Body of pancreas (tissue), 4 donors: Measurements from ENCODE around the gene SLC11A1. TPM values are rescaled to one million over a fixed set of nuclear protein-coding genes. Genes with fewer than 3 reads are reported as not detected.
A peak's percentile ranks its signal among the peaks of the same experiment; 100 is the strongest.

Source experiments
- ATAC-seq: fragments of 150-250 bp; one replicate; pipeline ENCODE4 v1.9.1; 2016
- DNase-seq, 4 donors: peaks; one replicate each; pipeline ENCODE4 v3.0.0-alpha.2; 2019
- H3K27ac ChIP-seq, 4 donors: fragments of 200-600 bp; sonication (generic); 1 replicate in 3 of 4; 2 replicates in 1 of 4; pipeline versions ENCODE4 v1.5.1 to v1.6.1; 2016 to 2019; ENCODE audit warnings: mild to moderate bottlenecking in 1 of 4, mixed read lengths in 1 of 4, moderate library complexity in 1 of 4
- H3K27me3 ChIP-seq, 2 donors: fragments of 200-600 bp; sonication (generic); one replicate each; pipeline ENCODE4 v1.6.0; 2016; ENCODE audit warnings: mild to moderate bottlenecking in 1 of 2
- H3K36me3 ChIP-seq, 2 donors: fragments of 200-600 bp; sonication (generic); replicated peaks in 1 of 2; 2 replicates each; pipeline ENCODE4 v1.5.1; 2016; ENCODE audit warnings: low read depth in 2 of 2; ENCODE audit not compliant: insufficient read depth in 1 of 2
- H3K4me1 ChIP-seq: fragments of 200-600 bp; sonication (generic); one replicate; pipeline ENCODE4 v1.6.0; 2016
- H3K4me3 ChIP-seq, 2 donors: fragments of 200-600 bp; sonication (generic); 1 replicate in 1 of 2; 2 replicates in 1 of 2; pipeline ENCODE4 v1.5.1; 2016 to 2019
- H3K9me3 ChIP-seq, 3 donors: fragments of 200-600 bp; sonication (generic); 1 replicate in 2 of 3; 2 replicates in 1 of 3; pipeline ENCODE4 v1.5.1; 2016
- CTCF ChIP-seq, 7 experiments: fragments of 450-650 bp in 4 of 7; fragments of 200-600 bp in 3 of 7; sonication (generic) in 3 of 7; IDR thresholded peaks; one replicate each; pipeline ENCODE4 v1.5.1; 2016 to 2019; ENCODE audit warnings: antibody characterized with exemption in 7 of 7
- POLR2A ChIP-seq, 3 donors: fragments of 450-650 bp; IDR thresholded peaks; one replicate each; pipeline ENCODE4 v1.6.1; 2016; ENCODE audit warnings: antibody characterized with exemption in 3 of 3, mild to moderate bottlenecking in 2 of 3
- WGBS, 2 donors: methylation state at CpG; one replicate each; pipeline ENCODE4 v1.1.5; 2017; 5-methylcytosine and 5-hydroxymethylcytosine counted together
- intact Hi-C: fragments of 100-400 bp; cut with DNase I; formaldehyde crosslinking; loops from one replicate; pipeline ENCODE4 v1.15.1; 2023
- total RNA-seq, 2 donors: library from RNA; depleted of rRNA; stranded (reverse); fragments of >200 nt; gene quantifications; one replicate each; pipeline ENCODE4 v1.1.0, GENCODE V29; 2016

SLC11A1 gene
- total RNA-seq, 2 donors from 2014 or later: 3.0 to 7.3 TPM

DNA sequence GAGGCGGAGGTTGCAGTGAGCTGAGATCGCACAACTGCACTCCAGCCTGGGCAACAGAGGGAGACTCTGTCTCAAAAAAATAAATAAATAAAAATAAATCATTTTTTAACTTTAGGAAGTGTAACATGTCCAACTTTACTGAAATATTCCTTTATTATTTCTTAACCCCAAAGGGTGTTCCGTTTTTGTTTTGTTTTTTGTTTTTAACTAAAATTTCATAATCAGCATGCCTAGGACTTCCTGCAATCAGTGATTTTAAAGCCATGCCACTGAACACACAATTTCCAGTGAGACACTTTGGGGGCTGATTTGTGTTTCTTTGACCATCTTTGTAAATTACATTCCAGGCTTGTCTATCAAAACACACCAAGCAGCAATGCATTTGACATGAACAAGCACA, 18.3 kb upstream of the SLC11A1 start:
- Histone ChIP-seq H3K27ac (peak overlapping the region in 1 of 4 donors; percentile 45), H3K27me3 (no peaks in the 10 kb centered on the region), H3K4me1 (peaks cover 15% of the 10 kb centered on the region), H3K4me3 (no peak overlapping the region), H3K9me3 (no peaks in the 10 kb centered on the region), H3K36me3 (no peaks in the 10 kb centered on the region)
- ATAC-seq (no peak), DNase-seq (no peak)
- 73 to 78% methylated on average over 3 of the region's 3 CpGs for WGBS, 2 donors
- intact Hi-C loops: no loop called here
- TF ChIP-seq POLR2A (IDR thresholded peaks at IDR 0.05) (no peak), CTCF (IDR thresholded peaks at IDR 0.05) (no peak)

DNA sequence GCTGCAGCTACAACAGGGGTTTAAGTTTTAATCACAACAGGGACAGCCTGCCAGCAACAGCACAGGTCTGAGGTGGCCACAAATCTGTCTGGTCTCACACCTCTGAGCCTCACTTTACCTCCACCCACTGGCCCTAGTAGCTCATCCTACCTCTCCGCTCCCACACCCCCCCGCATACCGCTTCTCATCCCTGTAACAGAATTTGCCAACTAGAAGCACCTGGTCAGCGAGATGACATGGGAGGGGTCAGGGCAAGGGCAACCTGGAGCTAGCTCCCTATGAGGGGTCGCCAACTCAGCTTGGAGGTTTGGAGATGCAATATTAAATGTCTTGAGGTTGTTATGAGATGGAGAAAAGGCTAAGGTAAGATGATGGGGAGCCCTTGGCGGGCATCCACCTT, 17.9 kb upstream of the SLC11A1 start:
- H3K36me3 ChIP-seq: no peaks in the 10 kb centered on the region
- TF ChIP-seq CTCF (IDR thresholded peaks at IDR 0.05) (no peak), POLR2A (IDR thresholded peaks at IDR 0.05) (no peak)
- H3K4me3 ChIP-seq: no peak overlapping the region
- no peak for DNase-seq
- 74 to 79% methylated on average over 6 of the region's 6 CpGs for WGBS, 2 donors
- no peak overlapping the region for H3K27ac ChIP-seq
- H3K9me3 ChIP-seq: no peaks in the 10 kb centered on the region
- H3K27me3 ChIP-seq: no peaks in the 10 kb centered on the region
- ATAC-seq: no peak
- intact Hi-C loops: no loop called here
- H3K4me1 ChIP-seq: peaks cover 15% of the 10 kb centered on the region

DNA sequence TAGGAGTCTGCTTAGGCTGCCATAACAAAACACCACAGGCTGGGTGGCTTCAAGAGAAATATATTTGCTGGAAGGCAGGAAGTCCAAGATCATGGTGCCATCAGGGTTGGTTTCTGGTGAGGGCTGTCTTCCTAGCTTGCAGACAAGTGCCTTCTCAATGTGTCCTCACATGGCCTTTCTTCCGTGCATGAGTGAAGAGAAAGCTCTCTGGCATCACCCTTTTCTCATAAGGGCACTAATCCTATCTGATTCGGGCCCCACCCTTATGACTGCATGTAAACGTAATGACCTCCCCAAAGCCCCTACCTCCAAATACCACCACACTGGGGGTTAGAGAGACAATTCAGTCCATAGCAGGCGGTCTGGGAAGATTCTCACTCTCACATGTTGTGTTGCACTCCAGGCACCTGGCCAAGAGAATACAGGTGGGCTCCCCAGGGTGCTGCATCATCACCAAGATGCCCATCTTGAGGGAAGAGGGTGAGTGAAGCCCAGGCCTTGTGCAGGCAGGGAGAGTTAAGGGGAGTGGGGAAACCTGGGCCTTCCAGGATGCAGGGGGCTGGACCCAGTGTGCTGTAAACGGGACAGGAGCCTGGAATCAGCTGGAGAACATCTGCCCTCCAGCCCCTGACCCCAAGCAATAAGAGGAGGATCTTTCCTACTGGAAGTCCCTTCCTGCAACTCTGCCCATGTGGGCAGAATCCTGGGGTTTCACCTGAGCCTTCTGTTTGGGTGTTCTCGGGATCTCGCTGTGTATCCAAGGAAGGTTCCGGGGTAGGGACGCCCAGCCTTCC, 15.3 kb upstream of the SLC11A1 start:
- no peaks in the 10 kb centered on the region for H3K9me3 ChIP-seq
- peak overlapping the region in 3 of 4 donors; percentile 81 to 95 (median 90) for H3K27ac ChIP-seq
- no peak overlapping the region for H3K4me3 ChIP-seq
- H3K4me1 ChIP-seq: peaks cover 8% of the 10 kb centered on the region
- 95 to 98% methylated on average over 5 to 9 of the region's 9 CpGs for WGBS, 2 donors
- intact Hi-C loops: no loop called here
- H3K36me3 ChIP-seq: no peaks in the 10 kb centered on the region
- TF ChIP-seq POLR2A (IDR thresholded peaks at IDR 0.05): no peak
- TF ChIP-seq CTCF (IDR thresholded peaks at IDR 0.05): no peak
- H3K27me3 ChIP-seq: no peaks in the 10 kb centered on the region
- DNase-seq: no peak
- ATAC-seq: no peak

GRCh38 chr2:218367415-218368149, 14.5 kb upstream of the SLC11A1 start:
- 2 to 22% methylated on average over 3 to 59 of the region's 60 CpGs for WGBS, 2 donors
- Histone ChIP-seq H3K4me3 (peak overlapping the region; percentile 6 to 27), H3K4me1 (peaks cover 8% of the 10 kb centered on the region), H3K36me3 (no peaks in the 10 kb centered on the region), H3K27me3 (no peaks in the 10 kb centered on the region), H3K27ac (peak overlapping the region; percentile 64 to 95 (median 86)), H3K9me3 (no peaks in the 10 kb centered on the region)
- ATAC-seq (peak; percentile 96), DNase-seq (peak; percentile 86 to 93 (median 89))
- intact Hi-C loops: no loop called here
- TF ChIP-seq CTCF (IDR thresholded peaks at IDR 0.05) (peak in 1 of 7 experiments; percentile 16), POLR2A (IDR thresholded peaks at IDR 0.05) (peak; percentile 81 to 96 (median 94))
